ENCODE data around the gene RERG. TPM values are rescaled to one million over a fixed set of nuclear protein-coding genes. Genes with fewer than 3 reads are reported as not detected.

Gene RERG
- polyA plus RNA-seq, 1 donor from 2014 or later, result 0.87 TPM

GRCh38 chr12:15201456-15201855, 19.8 kb downstream of the RERG start:
- no peaks in the 10 kb centered on the region for H3K9me2 ChIP-seq (ENCODE audit: insufficient read depth, low read length)
- H3K27ac ChIP-seq (ENCODE audit: low read length), result no peak overlapping the region

GRCh38 chr12:15201056-15201455, 20.2 kb downstream of the RERG start:
- H3K9me2 ChIP-seq (ENCODE audit: insufficient read depth, low read length), result no peaks in the 10 kb centered on the region
- H4K20me1 ChIP-seq (ENCODE audit: insufficient read depth), result no peaks in the 10 kb centered on the region
- H3K9me3 ChIP-seq (ENCODE audit: low read length), result no peaks in the 10 kb centered on the region
- H3F3A ChIP-seq (ENCODE audit: insufficient read depth, low read length, poor library complexity, severe bottlenecking), result no peaks in the 10 kb centered on the region
- no peak overlapping the region for H3K27ac ChIP-seq (ENCODE audit: low read length)
- H3K79me2 ChIP-seq (replicated peaks; ENCODE audit: insufficient read depth, low read length), result no peaks in the 10 kb centered on the region
- H3K4me3 ChIP-seq (ENCODE audit: low read length), result no peak overlapping the region
- H2AFZ ChIP-seq (ENCODE audit: low read depth, low read length), result no peak overlapping the region
- H3K4me2 ChIP-seq (ENCODE audit: low read length), result no peak overlapping the region
- H3K9ac ChIP-seq (ENCODE audit: low read length), result no peak overlapping the region
- no peaks in the 10 kb centered on the region for H3K36me3 ChIP-seq (ENCODE audit: insufficient read depth, low read length)
- no peaks in the 10 kb centered on the region for H3K27me3 ChIP-seq (ENCODE audit: insufficient read depth, low read depth, low read length)
- TF ChIP-seq SMC3 (conservative IDR thresholded peaks at IDR 0.05; ENCODE audit: poor library complexity) (no peak), MXI1 (conservative IDR thresholded peaks at IDR 0.05; ENCODE audit: poor library complexity, severe bottlenecking) (no peak), RAD21 (conservative IDR thresholded peaks at IDR 0.05) (no peak), POLR2AphosphoS5 (IDR thresholded peaks at IDR 0.05) (no peak), EP300 (conservative IDR thresholded peaks at IDR 0.05; ENCODE audit: poor library complexity, severe bottlenecking) (no peak), REST (IDR thresholded peaks at IDR 0.05; ENCODE audit: borderline replicate concordance) (no peak), EZH2 (IDR thresholded peaks at IDR 0.05; ENCODE audit: borderline replicate concordance, insufficient read depth, low read length, poor library complexity, severe bottlenecking) (no peak)

More at GRCh38 chr12:15201456-15201855, 19.8 kb downstream of the RERG start:
- Histone ChIP-seq H3K9me3 (ENCODE audit: low read length) (no peaks in the 10 kb centered on the region), H3K4me3 (ENCODE audit: low read length) (no peak overlapping the region), H3K9ac (ENCODE audit: low read length) (no peak overlapping the region), H3F3A (ENCODE audit: insufficient read depth, low read length, poor library complexity, severe bottlenecking) (no peaks in the 10 kb centered on the region), H4K20me1 (ENCODE audit: insufficient read depth) (no peaks in the 10 kb centered on the region), H3K36me3 (ENCODE audit: insufficient read depth, low read length) (no peaks in the 10 kb centered on the region), H3K79me2 (replicated peaks; ENCODE audit: insufficient read depth, low read length) (no peaks in the 10 kb centered on the region), H3K27me3 (ENCODE audit: insufficient read depth, low read depth, low read length) (no peaks in the 10 kb centered on the region), H2AFZ (ENCODE audit: low read depth, low read length) (no peak overlapping the region), H3K4me2 (ENCODE audit: low read length) (no peak overlapping the region)
- TF ChIP-seq TAF1 (IDR thresholded peaks at IDR 0.05; ENCODE audit: low read depth), result no peak
- TF ChIP-seq CTCF (IDR thresholded peaks at IDR 0.05; ENCODE audit: poor library complexity, severe bottlenecking), result no peak
- TF ChIP-seq REST (IDR thresholded peaks at IDR 0.05; ENCODE audit: borderline replicate concordance), result no peak
- TF ChIP-seq MXI1 (conservative IDR thresholded peaks at IDR 0.05; ENCODE audit: poor library complexity, severe bottlenecking), result no peak
- TF ChIP-seq EP300 (conservative IDR thresholded peaks at IDR 0.05; ENCODE audit: poor library complexity, severe bottlenecking), result no peak
- TF ChIP-seq SMC3 (conservative IDR thresholded peaks at IDR 0.05; ENCODE audit: poor library complexity), result no peak
- TF ChIP-seq RAD21 (conservative IDR thresholded peaks at IDR 0.05), result no peak
- no peak for TF ChIP-seq EZH2 (IDR thresholded peaks at IDR 0.05; ENCODE audit: borderline replicate concordance, insufficient read depth, low read length, poor library complexity, severe bottlenecking)
- TF ChIP-seq POLR2AphosphoS5 (IDR thresholded peaks at IDR 0.05), result no peak

All from neural cell (in vitro differentiated cells).